Stimulated activated CD8-positive, alpha-beta memory T cell treated with anti-CD3 and anti-CD28 coated beads, Interleukin-4, amount 100 ng/mL, for 4 hours (primary cell): Measurements from ENCODE around the gene DOCK1.
"Not testable (repeated sequence)": the region's sequence is repeated elsewhere in the genome, so short reads cannot be mapped to it uniquely, and the experiment has no call there.

Experiments used
- DNase-seq, 2 donors: peaks; one replicate each; pipeline ENCODE4 v3.0.0-alpha.2; 2020; ENCODE audit warnings: low read depth in 2 of 2, low spot score in 1 of 2

The DOCK1 gene

GRCh38 chr10:126924180-126924914 is 19.1 kb downstream of the DOCK1 start:
- DNase-seq: no peak

GRCh38 chr10:126924915-126925300 is 19.7 kb downstream of the DOCK1 start:
- no peak for DNase-seq

DNA sequence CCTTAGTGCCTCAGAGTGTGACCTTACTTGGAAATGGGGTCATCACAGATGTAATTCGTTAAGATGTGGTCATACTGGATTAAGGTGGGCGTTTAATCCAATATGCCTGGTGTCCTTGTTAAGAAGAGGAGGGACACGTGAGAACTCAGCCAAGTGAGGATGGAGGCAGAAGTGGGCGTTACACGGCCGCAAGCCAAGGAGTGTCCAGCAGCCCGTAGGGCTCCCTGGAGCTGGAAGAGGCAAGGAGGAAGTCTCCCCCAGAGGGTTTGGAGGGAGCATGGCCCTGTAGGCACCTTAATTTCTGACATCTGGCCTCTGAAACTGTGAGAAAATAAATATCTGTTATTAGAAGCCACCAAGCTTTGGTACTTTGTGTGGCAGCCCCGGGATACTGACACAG is 21.3 kb downstream of the DOCK1 start:
- DNase-seq: no peak

GRCh38 chr10:126927799-126928198 is 22.6 kb downstream of the DOCK1 start:
- no peak for DNase-seq

DNA sequence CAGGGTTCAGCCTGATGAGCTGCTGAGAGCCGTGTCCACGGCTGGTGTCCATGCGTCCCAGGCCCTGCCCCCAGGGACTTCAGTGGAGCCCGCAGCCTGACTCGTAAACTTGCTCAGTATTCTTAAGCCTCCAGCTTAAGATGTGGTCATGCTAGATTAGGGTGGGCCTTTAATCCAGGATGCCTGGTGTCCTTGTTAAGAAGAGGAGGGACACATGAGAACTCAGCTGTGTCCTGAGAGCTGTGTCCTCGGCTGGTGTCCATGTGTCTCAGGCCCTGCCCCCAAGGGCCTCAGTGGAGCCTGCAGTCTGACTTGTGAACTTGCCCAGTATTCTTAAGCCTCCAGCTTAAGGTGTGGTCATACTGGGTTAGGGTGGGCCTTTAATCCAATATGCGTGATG is 23.0 kb downstream of the DOCK1 start:
- no peak for DNase-seq

GRCh38 chr10:126929391-126929790 is 24.2 kb downstream of the DOCK1 start:
- DNase-seq: no peak

GRCh38 chr10:126930131-126930882 is 25.1 kb downstream of the DOCK1 start:
- DNase-seq: no peak

GRCh38 chr10:126930883-126931503 is 25.8 kb downstream of the DOCK1 start:
- DNase-seq: no peak

GRCh38 chr10:126931544-126931943 is 26.3 kb downstream of the DOCK1 start:
- DNase-seq: no peak

- DNase-seq: no peak
Measured at GRCh38 chr10:126932516-126932915, 27.3 kb downstream of the DOCK1 start.

DNA sequence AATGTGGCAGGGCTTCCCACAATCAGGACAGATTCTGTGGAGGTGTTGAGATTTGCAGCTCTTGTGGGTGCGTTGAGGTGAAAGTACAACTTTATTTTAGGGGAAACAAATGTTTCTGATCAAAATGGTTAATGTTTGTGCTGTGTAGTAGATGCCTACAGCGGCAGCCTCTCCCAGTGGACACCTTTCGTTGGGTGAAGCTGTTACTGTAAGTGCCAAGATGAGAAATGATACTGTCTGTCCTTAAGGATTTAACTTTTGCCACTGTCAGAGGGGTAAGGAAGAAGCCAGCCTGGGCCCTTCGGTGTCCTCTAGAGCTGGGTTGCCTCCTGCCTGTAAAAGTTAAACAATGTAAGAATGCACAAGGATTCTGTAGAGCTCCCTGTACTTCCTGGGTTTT is 27.9 kb downstream of the DOCK1 start:
- DNase-seq: no peak

GRCh38 chr10:126935263-126935946 is 30.2 kb downstream of the DOCK1 start:
- DNase-seq: no peak

GRCh38 chr10:126937026-126937425 is 31.8 kb downstream of the DOCK1 start:
- no peak for DNase-seq

- not testable (repeated sequence) for DNase-seq
Measured at GRCh38 chr10:126938121-126938520, 32.9 kb downstream of the DOCK1 start.

DNA sequence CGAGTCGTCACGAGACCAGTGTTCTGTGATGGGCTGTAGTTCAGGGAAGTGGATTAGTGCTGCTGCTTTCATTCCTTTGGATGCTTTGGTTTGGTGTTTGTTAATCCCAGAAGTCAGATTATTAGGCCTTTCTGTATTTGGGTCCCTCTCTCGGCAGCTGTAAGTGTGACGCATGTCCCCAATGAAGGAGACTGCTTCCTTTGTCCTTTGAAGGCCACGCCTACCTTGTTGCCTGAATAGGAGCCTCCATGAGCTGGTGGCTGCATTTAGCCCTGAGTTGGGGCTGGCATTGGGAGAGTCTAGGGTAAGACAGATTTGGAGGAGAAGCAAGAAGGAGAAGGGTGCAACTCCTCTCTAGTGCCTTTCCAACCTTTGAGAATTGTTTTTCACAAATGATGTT is 34.5 kb downstream of the DOCK1 start:
- no peak for DNase-seq

GRCh38 chr10:126940670-126941310 is 35.6 kb downstream of the DOCK1 start:
- no peak for DNase-seq

GRCh38 chr10:126944191-126944590 is 39.0 kb downstream of the DOCK1 start:
- DNase-seq: no peak

GRCh38 chr10:126945351-126946030 is 40.3 kb downstream of the DOCK1 start:
- no peak for DNase-seq

DNA sequence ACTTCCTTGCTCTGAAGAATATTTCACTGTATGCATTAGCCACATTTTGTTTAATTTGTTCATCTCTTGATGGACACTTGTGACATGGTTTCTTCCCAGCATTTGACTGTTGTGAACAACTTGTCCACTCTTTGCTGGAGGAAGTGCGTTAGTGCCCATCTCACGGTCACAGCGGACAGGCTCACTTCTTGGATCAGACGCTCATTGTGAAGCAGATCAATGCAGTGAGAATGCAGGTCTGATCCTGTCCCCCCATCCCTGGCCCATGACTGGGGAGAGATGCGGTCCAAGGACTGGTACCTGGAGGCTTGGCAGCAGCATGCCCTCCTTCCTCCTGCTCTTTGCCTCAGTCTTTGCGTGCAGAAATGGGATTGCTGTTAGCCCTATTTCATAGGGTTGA is 41.5 kb downstream of the DOCK1 start:
- DNase-seq: no peak

DNA sequence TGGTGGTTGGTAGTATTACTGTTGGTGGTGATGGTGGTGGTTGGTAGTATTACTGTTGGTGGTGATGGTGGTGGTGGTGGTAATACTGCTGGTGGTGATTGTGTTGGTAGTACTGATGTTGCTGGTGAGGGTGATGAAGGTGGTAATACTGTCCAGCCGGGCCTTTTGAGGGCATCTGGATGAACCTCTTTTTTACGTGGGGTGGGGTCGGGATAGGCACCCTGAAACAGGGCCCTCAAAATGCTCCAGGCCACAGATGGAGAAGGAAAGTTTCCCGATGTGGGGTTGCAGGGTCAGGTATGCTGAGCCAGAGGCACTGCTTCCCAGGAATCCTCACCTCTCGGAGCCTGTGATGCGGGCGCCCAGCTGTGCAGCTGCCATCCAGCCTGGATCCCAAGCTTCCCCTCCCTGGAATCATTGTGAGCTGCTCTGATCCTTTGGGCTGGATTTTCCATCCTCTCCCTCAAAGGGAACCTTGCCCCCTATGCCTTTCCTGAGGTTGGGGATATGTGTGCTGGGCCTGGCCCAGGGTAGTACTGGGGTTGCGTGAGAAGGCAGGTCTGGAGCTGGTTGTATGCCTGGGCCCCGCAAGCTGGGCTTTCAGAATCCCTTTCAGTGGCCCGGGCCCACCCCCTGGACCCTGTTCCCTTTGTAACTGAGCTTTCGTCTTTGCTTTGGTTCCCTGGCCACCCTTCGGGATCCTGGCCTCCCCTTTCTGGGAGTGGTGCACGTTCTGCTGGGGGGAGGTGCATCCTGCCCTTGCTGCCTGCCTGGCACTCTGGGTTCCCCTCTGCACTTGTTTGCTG is 43.3 kb downstream of the DOCK1 start:
- no peak for DNase-seq
